DMS153 treated with DMSO at 0.1 percent for 48 hours (cell line): ENCODE measurements around the gene XAB2.
"Not testable (repeated sequence)": the region's sequence is repeated elsewhere in the genome, so short reads cannot be mapped to it uniquely, and the experiment has no call there.

Experiments
- DNase-seq: peaks from one replicate; lab custom pipeline; 2025; ENCODE audit not compliant: unreplicated experiment; lab: John Stamatoyannopoulos, UW

The XAB2 gene

DNA sequence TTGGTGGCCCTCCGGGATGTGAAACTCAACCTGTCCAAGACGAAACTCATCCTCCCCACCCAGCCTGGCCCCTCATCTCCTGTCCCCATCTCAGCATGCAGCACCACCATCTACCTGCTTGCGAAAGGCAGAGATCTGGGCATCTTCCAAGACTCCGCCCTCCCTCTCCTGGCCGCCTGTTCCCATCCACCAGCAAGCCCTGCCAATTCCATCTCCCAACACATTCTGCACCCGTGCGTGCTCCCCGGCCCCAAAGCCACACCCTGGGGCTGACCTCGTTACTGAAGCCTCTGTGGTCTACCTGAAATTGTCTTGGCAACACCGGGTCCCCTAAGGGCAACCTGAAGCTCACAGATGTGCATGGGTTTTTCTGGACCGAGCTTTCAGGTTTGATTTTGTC lies 46.9 kb downstream of the XAB2 start:
- no peak for DNase-seq

DNA sequence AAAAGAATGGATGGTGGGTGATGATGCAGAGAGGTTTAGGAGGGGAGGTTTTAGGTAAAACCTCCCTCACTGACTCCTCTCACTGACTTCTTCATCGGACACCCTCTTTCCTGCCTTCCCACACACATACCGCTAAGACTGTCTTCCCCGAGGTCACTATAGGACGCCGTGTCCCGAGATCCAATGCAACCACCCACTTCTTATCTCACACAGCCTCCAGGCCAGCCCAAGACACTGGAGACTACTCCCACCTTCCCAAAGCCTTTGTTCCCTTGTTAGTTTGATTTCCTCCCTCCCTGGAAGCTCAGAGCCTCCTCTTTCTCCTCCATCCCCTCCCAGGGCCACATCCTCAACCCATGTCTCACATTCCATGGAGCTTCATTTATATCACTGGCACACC lies 50.2 kb downstream of the XAB2 start:
- no peak for DNase-seq

DNA sequence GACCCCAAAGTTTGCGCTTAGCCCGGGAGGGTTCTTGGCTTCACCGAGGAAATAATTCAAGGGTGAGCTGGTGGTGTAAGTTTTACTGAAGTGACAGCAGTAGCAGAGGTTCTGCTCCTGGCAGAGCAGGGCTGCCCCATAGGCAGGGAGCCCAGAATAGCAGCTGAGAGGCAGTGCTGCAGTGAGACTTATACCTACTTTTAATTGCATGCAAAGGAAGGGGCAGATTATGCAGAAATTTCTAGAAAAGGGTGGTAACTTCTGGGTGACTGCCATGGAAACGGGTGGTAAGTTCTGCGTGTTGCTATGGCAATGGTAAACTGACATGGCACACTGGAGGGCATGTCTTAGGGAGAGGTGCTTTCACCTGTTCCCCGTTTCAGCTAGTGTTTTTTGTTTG lies 51.2 kb downstream of the XAB2 start:
- no peak for DNase-seq

DNA sequence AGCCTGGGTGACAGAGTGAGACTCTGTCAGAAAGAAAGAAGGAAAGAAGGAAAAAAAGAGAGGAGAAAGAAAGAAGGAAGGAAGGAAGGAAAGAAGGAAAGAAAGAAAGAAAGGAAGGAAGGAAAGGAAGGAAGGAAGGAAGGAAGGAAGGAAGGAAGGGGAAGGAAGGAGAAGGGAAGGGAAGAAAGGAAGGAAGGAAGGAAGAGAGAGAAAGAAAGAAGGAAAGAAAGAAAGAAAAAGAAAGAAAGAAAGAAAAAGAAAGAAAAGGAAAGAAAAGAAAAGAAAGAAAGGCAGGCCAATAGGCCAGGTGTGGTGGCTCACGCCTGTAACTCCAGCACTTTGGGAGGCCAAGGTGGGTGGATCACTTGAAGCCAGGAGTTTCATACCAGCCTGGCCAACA lies 51.9 kb downstream of the XAB2 start:
- not testable (repeated sequence) for DNase-seq

DNA sequence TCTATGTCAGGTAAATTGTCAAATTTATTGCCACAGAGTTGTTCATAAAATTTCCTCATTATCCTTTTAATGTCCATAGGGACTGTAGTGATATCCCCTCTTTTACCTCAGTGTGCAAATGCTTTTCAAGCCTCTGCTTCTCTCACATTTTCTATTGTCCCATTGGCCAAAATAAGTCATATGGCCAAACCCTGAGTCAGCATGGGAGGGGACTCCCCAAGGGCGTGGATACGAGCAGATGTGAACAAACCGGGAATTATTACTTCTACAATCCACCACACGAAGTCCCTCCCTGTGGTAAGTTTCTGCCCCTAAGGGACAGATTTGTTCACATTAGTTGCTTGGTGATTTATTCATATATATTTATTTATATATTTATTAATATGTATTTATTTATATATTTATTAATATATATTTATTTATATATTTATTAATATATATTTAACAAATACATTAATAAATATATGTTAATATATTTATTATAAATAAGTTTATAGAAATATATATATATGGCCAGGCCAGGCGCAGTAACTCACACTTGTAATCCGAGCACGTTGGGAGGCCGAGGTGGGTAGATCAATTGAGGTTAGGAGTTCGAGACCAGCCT lies 53.8 kb downstream of the XAB2 start:
- no peak for DNase-seq

DNA sequence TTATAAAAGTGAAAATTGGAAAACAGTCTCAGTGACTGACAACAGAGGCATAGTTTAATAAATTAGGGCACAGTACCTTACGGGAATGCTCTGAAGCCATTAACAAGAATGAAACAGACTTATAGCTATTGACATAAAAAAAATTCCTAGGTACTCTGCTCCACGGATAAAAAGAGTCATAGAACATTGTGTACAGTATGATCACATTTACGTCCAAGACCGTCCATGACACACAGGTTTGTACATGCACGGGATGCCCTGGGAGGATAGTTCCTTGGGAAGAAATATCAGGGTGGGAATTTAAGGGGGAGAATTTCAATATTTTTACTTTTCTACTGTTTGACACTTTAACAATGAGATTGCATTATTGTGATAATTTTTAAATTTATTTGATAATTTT lies 58.6 kb downstream of the XAB2 start:
- no peak for DNase-seq
